DOHH2 (cell line): ENCODE measurements around the gene FYB1.

Source experiments
- H3F3A ChIP-seq: fragments of 200-600 bp; sonication (generic), shearing (Covaris generic); 2 replicates; pipeline ENCODE4 v1.6.0; 2016; ENCODE audit warnings: antibody characterized with exemption, mild to moderate bottlenecking; ENCODE audit not compliant: control insufficient read depth, insufficient read depth
- H3K27ac ChIP-seq: fragments of 200-600 bp; sonication (generic); 2 replicates; pipeline ENCODE4 v1.5.1; 2014; ENCODE audit warnings: low read depth, mild to moderate bottlenecking, low read length, moderate library complexity
- H3K27me3 ChIP-seq: fragments of 200-600 bp; sonication (generic); 2 replicates; pipeline ENCODE4 v1.6.1; 2014; ENCODE audit warnings: mild to moderate bottlenecking, low read length, mixed read lengths; ENCODE audit not compliant: control insufficient read depth
- H3K36me3 ChIP-seq: fragments of 200-600 bp; sonication (generic); 2 replicates; pipeline ENCODE4 v1.6.1; 2014; ENCODE audit warnings: mild to moderate bottlenecking, low read length, moderate library complexity, mixed read lengths; ENCODE audit not compliant: control insufficient read depth
- H3K4me1 ChIP-seq: fragments of 200-600 bp; sonication (generic); 2 replicates; pipeline ENCODE4 v1.6.1; 2014; ENCODE audit warnings: mild to moderate bottlenecking, low read length, mixed read lengths; ENCODE audit not compliant: control insufficient read depth
- H3K4me2 ChIP-seq: fragments of 200-600 bp; sonication (generic); 2 replicates; pipeline ENCODE4 v1.6.0; 2014; ENCODE audit warnings: mild to moderate bottlenecking, low read length, moderate library complexity
- H3K4me3 ChIP-seq: fragments of 200-600 bp; sonication (generic); 2 replicates; pipeline ENCODE4 v1.5.1; 2014; ENCODE audit warnings: mild to moderate bottlenecking, low read length, mixed read lengths
- H3K79me2 ChIP-seq: fragments of 200-600 bp; sonication (generic); 2 replicates; pipeline ENCODE4 v1.6.1; 2014; ENCODE audit warnings: mild to moderate bottlenecking, low read length, mixed read lengths; ENCODE audit not compliant: control insufficient read depth
- H3K9me2 ChIP-seq: fragments of 200-600 bp; sonication (generic); replicated peaks from 2 replicates; pipeline ENCODE4 v1.6.1; 2014; ENCODE audit warnings: mild to moderate bottlenecking, low read length, mixed read lengths; ENCODE audit not compliant: control insufficient read depth
- H3K9me3 ChIP-seq: fragments of 200-600 bp; sonication (generic); 2 replicates; pipeline ENCODE4 v1.6.1; 2014; ENCODE audit warnings: antibody characterized with exemption, low read length, mixed read lengths; ENCODE audit not compliant: control insufficient read depth, insufficient read depth
- H4K20me1 ChIP-seq: fragments of 200-600 bp; sonication (generic); 2 replicates; pipeline ENCODE4 v1.6.0; 2014; ENCODE audit warnings: low read depth, mild to moderate bottlenecking, antibody characterized with exemption, low read length, moderate library complexity; ENCODE audit not compliant: control insufficient read depth, insufficient read depth
- EZH2phosphoT487 ChIP-seq: fragments of 200-600 bp; sonication (generic); IDR thresholded peaks from 2 replicates; pipeline ENCODE4 v1.6.1; 2017; ENCODE audit warnings: borderline replicate concordance, mild to moderate bottlenecking, antibody characterized with exemption, low read length, moderate library complexity, mixed read lengths
- TF ChIP-seq, protein P1 (sequence below): fragments of 200-600 bp; sonication (generic); IDR thresholded peaks from one replicate; pipeline ENCODE4 v1.5.1; 2014; ENCODE audit warnings: antibody characterized with exemption, mild to moderate bottlenecking, low read depth, low read length; ENCODE audit not compliant: poor library complexity, severe bottlenecking

The FYB1 gene

DNA sequence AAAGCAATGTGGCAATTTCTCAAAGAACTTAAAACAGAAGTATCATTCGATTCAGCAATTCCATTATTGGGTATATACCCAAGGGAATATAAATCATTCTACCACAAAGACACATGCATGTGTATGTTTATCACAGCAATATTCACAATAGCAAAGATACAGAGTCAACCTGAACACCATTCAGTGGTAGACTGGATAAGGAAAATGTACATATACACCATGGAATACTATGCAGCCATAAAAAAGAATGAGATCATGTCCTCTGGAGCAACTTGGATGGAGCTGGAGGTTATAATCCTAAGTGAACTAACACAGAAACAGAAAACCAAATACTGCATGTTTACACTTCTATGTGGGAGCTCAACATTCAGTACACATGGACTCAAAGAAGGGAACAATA lies 21.4 kb upstream of the FYB1 start:
- H3K4me1 ChIP-seq, result no peaks in the 10 kb centered on the region
- no peaks in the 10 kb centered on the region for H3K9me2 ChIP-seq
- no peaks in the 10 kb centered on the region for H4K20me1 ChIP-seq
- H3K36me3 ChIP-seq, result no peaks in the 10 kb centered on the region
- no peak overlapping the region for H3K4me2 ChIP-seq
- no peaks in the 10 kb centered on the region for H3K79me2 ChIP-seq
- no peaks in the 10 kb centered on the region for H3K9me3 ChIP-seq
- TF ChIP-seq, protein P1, sequence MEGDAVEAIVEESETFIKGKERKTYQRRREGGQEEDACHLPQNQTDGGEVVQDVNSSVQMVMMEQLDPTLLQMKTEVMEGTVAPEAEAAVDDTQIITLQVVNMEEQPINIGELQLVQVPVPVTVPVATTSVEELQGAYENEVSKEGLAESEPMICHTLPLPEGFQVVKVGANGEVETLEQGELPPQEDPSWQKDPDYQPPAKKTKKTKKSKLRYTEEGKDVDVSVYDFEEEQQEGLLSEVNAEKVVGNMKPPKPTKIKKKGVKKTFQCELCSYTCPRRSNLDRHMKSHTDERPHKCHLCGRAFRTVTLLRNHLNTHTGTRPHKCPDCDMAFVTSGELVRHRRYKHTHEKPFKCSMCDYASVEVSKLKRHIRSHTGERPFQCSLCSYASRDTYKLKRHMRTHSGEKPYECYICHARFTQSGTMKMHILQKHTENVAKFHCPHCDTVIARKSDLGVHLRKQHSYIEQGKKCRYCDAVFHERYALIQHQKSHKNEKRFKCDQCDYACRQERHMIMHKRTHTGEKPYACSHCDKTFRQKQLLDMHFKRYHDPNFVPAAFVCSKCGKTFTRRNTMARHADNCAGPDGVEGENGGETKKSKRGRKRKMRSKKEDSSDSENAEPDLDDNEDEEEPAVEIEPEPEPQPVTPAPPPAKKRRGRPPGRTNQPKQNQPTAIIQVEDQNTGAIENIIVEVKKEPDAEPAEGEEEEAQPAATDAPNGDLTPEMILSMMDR, result no peak
- TF ChIP-seq EZH2phosphoT487, result no peak
- peaks cover 3% of the 10 kb centered on the region; the same call in 1 of the 2 replicates for H3K27me3 ChIP-seq
- no peak overlapping the region for H3K27ac ChIP-seq
- H3F3A ChIP-seq, result no peaks in the 10 kb centered on the region
- no peak overlapping the region for H3K4me3 ChIP-seq

DNA sequence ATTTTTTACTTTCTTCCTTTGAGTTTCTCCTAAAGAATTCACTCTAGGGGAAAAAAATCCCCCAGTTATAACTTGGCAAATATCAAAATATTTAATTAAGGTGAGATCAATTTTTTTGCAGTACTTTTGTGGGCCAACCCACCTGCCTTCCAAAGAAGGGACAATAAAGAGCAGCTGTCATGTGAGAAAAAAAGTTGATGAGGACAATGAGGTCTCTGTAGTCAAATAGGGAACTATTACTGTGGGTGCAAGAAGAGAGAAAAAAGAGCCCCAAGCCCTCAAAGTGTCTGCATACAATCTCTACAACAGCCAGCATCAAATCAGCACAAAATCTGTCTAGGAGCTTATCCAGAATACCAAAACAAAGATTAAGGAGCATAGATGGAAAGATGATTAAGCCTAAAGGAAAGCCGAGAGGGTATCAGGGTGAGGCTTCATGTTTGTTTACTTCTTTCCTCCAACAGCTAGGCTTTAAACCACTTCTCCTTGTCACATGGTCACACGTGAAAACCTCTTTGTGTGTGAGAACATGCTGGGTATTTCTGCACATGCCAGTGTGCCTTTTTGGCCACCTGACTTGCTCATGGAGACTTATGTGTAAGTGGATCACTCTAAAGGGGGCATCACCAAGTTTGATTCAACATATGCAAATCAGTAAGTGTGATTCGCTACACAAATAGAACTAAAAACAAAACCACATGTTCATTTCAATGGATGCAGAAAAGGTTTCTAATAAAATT lies 19.2 kb upstream of the FYB1 start:
- no peak for TF ChIP-seq EZH2phosphoT487
- TF ChIP-seq, protein P1, result no peak
- no peaks in the 10 kb centered on the region for H3K36me3 ChIP-seq
- no peaks in the 10 kb centered on the region for H4K20me1 ChIP-seq
- peaks cover 3% of the 10 kb centered on the region; the same call in 1 of the 2 replicates for H3K27me3 ChIP-seq
- no peaks in the 10 kb centered on the region for H3K79me2 ChIP-seq
- no peaks in the 10 kb centered on the region for H3K9me2 ChIP-seq
- no peak overlapping the region for H3K4me2 ChIP-seq
- H3K4me1 ChIP-seq, result no peaks in the 10 kb centered on the region
- no peak overlapping the region for H3K4me3 ChIP-seq
- H3K27ac ChIP-seq, result no peak overlapping the region
- H3F3A ChIP-seq, result no peaks in the 10 kb centered on the region
- H3K9me3 ChIP-seq, result no peaks in the 10 kb centered on the region

DNA sequence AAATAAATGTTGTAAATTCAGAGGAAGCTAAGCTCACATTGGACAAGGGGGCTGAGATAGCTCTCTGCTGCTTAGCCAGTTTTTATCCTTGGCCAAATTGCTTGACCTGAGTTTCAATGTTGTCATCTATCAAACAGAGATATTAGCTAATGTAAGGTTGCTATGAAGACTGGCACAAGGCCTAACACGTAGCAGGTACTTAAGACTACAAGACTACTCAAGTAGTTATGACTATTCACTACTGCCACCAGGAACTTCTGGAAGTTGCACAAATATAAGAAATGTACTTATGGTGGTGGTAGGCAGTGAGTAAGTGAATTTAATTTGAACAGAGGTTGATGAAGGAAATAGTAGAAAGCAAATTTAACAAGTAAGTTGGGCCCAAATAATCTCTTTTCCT lies 17.4 kb upstream of the FYB1 start:
- Histone ChIP-seq H3K9me3 (no peaks in the 10 kb centered on the region), H3K27me3 (peaks cover 3% of the 10 kb centered on the region; the same call in 1 of the 2 replicates), H3K9me2 (no peaks in the 10 kb centered on the region), H3K4me2 (no peak overlapping the region), H3K4me3 (no peak overlapping the region), H3F3A (no peaks in the 10 kb centered on the region), H3K27ac (no peak overlapping the region), H3K4me1 (no peaks in the 10 kb centered on the region), H3K79me2 (no peaks in the 10 kb centered on the region), H4K20me1 (no peaks in the 10 kb centered on the region), H3K36me3 (no peaks in the 10 kb centered on the region)
- TF ChIP-seq EZH2phosphoT487, result no peak
- TF ChIP-seq, protein P1, result no peak
